Testis (tissue), 3 donors: ENCODE results near the gene POLN. TPM values are rescaled to one million over a fixed set of nuclear protein-coding genes. Genes with fewer than 3 reads are reported as not detected.

Source experiments
- DNase-seq: peaks from one replicate; pipeline ENCODE4 v3.0.0-alpha.2; 2019
- H3K27ac ChIP-seq, 2 donors: fragments of 200-600 bp; sonication (generic); one replicate each; pipeline ENCODE4 v1.5.1; 2019
- H3K27me3 ChIP-seq: fragments of 200-600 bp; sonication (generic); one replicate; pipeline ENCODE4 v1.5.1; 2019
- H3K36me3 ChIP-seq: fragments of 200-600 bp; sonication (generic); one replicate; pipeline ENCODE4 v1.5.1; 2017; ENCODE audit warnings: low read depth; ENCODE audit errors: missing control alignments
- H3K4me1 ChIP-seq: fragments of 200-600 bp; sonication (generic); one replicate; pipeline ENCODE4 v1.5.1; 2019
- H3K4me3 ChIP-seq, 2 donors: fragments of 200-600 bp; sonication (generic); one replicate each; pipeline ENCODE4 v1.5.1; 2017 to 2019
- H3K9me3 ChIP-seq: fragments of 200-600 bp; sonication (generic); one replicate; pipeline ENCODE4 v1.5.1; 2017
- POLR2A ChIP-seq: fragments of 450-650 bp; IDR thresholded peaks from one replicate; pipeline ENCODE4 v1.6.1; 2017; ENCODE audit warnings: antibody characterized with exemption, mild to moderate bottlenecking, moderate library complexity
- WGBS, 2 donors: methylation state at CpG; one replicate each; pipeline ENCODE4 v1.1.5; 2018; 5-methylcytosine and 5-hydroxymethylcytosine counted together
- intact Hi-C: fragments of 100-400 bp; cut with DNase I; formaldehyde crosslinking; loops from one replicate; pipeline ENCODE4 v1.15.1; 2023; ENCODE audit warnings: low total_unique reads
- polyA plus RNA-seq: library from polyadenylated mRNA; stranded (reverse); fragments of 350-450 nt; fragmentation: Illumina TruSeq; extraction: RNeasy Lipid Tissue Mini Kit (QIAGEN cat#74804); gene quantifications from one replicate; pipeline ENCODE4 v1.2.3, GENCODE V29; 2014; ENCODE audit warnings: low read depth, low replicate concordance; ENCODE audit not compliant: insufficient read depth
- total RNA-seq, 2 donors: library from RNA; depleted of rRNA; stranded (reverse); fragments of >200 nt; gene quantifications; one replicate each; pipeline ENCODE4 v1.2.3, GENCODE V29; 2016
- TF ChIP-seq, protein P1 (sequence below), 3 experiments: fragments of 450-650 bp in 2 of 3; fragments of 200-600 bp in 1 of 3; sonication (generic) in 1 of 3; IDR thresholded peaks; one replicate each; pipeline ENCODE4 v1.5.1; 2016 to 2019; ENCODE audit warnings: antibody characterized with exemption in 3 of 3, mild to moderate bottlenecking in 2 of 3, moderate library complexity in 1 of 3

POLN gene
- total and polyA plus RNA-seq, 3 donors from 2014 or later = 12.2 to 23.7 (median 22.9) TPM

DNA sequence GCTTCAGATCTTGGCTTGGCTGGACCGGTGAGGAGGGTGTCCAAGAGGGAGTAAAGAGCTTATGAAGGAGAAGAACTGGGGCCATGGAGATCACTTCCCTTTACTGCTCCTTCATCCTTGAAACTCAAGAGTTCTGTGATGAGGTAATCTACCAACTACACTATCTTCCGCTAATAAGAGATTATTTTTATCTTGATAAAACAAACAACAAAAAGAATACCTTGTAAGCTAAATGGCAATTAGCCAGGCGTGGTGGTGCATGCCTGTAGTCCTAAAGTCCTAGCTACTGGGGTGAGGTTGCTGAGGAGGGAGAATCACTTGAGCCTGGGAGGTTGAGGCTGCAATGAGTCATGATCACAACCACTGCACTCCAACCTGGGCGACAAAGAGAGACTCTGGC lies 47.4 kb downstream of the POLN start:
- TF ChIP-seq, protein P1, sequence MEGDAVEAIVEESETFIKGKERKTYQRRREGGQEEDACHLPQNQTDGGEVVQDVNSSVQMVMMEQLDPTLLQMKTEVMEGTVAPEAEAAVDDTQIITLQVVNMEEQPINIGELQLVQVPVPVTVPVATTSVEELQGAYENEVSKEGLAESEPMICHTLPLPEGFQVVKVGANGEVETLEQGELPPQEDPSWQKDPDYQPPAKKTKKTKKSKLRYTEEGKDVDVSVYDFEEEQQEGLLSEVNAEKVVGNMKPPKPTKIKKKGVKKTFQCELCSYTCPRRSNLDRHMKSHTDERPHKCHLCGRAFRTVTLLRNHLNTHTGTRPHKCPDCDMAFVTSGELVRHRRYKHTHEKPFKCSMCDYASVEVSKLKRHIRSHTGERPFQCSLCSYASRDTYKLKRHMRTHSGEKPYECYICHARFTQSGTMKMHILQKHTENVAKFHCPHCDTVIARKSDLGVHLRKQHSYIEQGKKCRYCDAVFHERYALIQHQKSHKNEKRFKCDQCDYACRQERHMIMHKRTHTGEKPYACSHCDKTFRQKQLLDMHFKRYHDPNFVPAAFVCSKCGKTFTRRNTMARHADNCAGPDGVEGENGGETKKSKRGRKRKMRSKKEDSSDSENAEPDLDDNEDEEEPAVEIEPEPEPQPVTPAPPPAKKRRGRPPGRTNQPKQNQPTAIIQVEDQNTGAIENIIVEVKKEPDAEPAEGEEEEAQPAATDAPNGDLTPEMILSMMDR (IDR thresholded peaks at IDR 0.05) = no peak
- TF ChIP-seq POLR2A = no peak
- H3K4me3 ChIP-seq = no peak overlapping the region
- H3K27me3 ChIP-seq = no peaks in the 10 kb centered on the region
- DNase-seq = no peak
- WGBS, 2 donors = 87 to 92% methylated on average over 4 of the region's 4 CpGs
- no peak overlapping the region for H3K27ac ChIP-seq
- H3K9me3 ChIP-seq = no peaks in the 10 kb centered on the region
- no peaks in the 10 kb centered on the region for H3K4me1 ChIP-seq
- intact Hi-C loops = no loop called here
- H3K36me3 ChIP-seq = no peaks in the 10 kb centered on the region

- Histone ChIP-seq H3K36me3 (no peaks in the 10 kb centered on the region), H3K4me3 (no peak overlapping the region), H3K9me3 (no peaks in the 10 kb centered on the region), H3K4me1 (no peaks in the 10 kb centered on the region), H3K27ac (no peak overlapping the region), H3K27me3 (no peaks in the 10 kb centered on the region)
- 56 to 64% methylated on average over 7 of the region's 7 CpGs for WGBS, 2 donors
- no peak for DNase-seq
- TF ChIP-seq POLR2A = no peak
- TF ChIP-seq, protein P1 (IDR thresholded peaks at IDR 0.05) = no peak
- intact Hi-C loops = no loop called here
Observed at GRCh38 chr4:2193326-2193725, 48.6 kb downstream of the POLN start.

GRCh38 chr4:2186865-2187172 lies 55.1 kb downstream of the POLN start:
- no peak overlapping the region for H3K27ac ChIP-seq
- H3K27me3 ChIP-seq = no peaks in the 10 kb centered on the region
- H3K4me3 ChIP-seq = no peak overlapping the region
- no peak for DNase-seq
- no peaks in the 10 kb centered on the region for H3K36me3 ChIP-seq
- H3K9me3 ChIP-seq = no peaks in the 10 kb centered on the region
- no peaks in the 10 kb centered on the region for H3K4me1 ChIP-seq
- intact Hi-C loops = no loop called here
- TF ChIP-seq POLR2A = no peak
- TF ChIP-seq, protein P1 (IDR thresholded peaks at IDR 0.05) = no peak

DNA sequence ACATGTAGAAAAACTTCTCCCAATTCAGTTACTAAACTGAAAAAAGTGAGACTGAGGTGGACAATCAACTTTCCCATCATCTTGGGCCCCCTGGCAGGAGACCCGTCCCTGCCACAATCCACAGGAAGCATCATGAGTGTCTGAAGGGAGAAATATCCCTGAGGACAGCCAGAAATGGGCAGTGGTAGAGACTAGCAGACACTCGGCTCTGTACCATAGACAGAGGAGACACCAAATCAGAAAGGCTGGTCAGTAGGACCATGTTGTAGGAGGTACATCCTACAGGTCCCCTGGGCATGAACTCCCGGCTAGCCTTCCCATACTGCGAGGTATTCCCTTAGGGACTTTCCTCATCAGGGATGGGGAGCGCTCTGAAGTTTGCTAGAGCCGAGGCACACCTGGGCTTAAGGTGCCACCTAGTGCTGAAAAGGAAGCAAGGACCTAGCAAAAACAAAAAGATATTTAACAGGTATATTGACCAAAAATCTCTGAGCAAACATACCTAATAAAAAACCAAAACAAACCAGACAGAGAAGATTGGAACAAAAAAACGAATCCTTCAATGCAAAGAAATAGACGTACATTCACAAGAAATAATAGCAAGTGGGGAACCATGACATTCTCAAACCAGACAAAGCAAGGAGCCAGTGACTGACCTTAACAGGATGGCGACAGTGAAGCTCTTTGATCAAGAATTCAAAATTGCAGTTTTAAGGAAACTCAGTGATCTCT lies 55.6 kb downstream of the POLN start:
- WGBS, 2 donors = 70% methylated on average over 9 of the region's 9 CpGs
- Histone ChIP-seq H3K9me3 (no peaks in the 10 kb centered on the region), H3K36me3 (no peaks in the 10 kb centered on the region), H3K4me3 (no peak overlapping the region), H3K27me3 (no peaks in the 10 kb centered on the region), H3K27ac (no peak overlapping the region), H3K4me1 (no peaks in the 10 kb centered on the region)
- intact Hi-C loops = no loop called here
- no peak for DNase-seq
- TF ChIP-seq POLR2A = no peak
- TF ChIP-seq, protein P1 (IDR thresholded peaks at IDR 0.05) = no peak

DNA sequence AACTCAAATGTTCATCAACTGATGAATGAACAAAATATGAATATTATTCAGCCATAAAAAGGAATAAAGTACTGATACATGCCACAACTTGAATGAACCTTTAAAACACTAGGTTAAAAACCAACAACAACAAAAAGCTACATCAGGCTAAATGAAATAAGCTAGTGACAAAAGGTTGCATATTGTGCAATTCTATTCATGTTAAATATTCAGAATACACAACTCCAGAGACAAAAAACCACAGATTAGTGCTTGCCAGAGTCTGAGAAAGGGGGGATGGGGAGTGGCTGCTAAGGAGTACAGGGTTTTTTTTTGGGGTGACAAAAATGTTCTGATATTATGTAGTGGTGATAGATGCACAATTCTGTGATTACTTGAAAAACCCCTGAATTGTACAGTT lies 58.5 kb downstream of the POLN start:
- TF ChIP-seq, protein P1 (IDR thresholded peaks at IDR 0.05) = no peak
- TF ChIP-seq POLR2A = no peak
- Histone ChIP-seq H3K4me3 (no peak overlapping the region), H3K27ac (no peak overlapping the region), H3K36me3 (no peaks in the 10 kb centered on the region), H3K27me3 (no peaks in the 10 kb centered on the region), H3K9me3 (no peaks in the 10 kb centered on the region), H3K4me1 (no peaks in the 10 kb centered on the region)
- DNase-seq = no peak
- intact Hi-C loops = no loop called here
